CD4-positive, alpha-beta T cell treated with Interleukin-6 at 100 ng/mL for 8 hours (primary cell): ENCODE data around the gene EDRF1.
"Not testable (repeated sequence)": the region's sequence is repeated elsewhere in the genome, so short reads cannot be mapped to it uniquely, and the experiment has no call there.

Source experiments
- DNase-seq: peaks from one replicate; pipeline ENCODE4 v3.0.0-alpha.2; 2020; ENCODE audit warnings: mixed read lengths, low spot score

Gene EDRF1, protein sequence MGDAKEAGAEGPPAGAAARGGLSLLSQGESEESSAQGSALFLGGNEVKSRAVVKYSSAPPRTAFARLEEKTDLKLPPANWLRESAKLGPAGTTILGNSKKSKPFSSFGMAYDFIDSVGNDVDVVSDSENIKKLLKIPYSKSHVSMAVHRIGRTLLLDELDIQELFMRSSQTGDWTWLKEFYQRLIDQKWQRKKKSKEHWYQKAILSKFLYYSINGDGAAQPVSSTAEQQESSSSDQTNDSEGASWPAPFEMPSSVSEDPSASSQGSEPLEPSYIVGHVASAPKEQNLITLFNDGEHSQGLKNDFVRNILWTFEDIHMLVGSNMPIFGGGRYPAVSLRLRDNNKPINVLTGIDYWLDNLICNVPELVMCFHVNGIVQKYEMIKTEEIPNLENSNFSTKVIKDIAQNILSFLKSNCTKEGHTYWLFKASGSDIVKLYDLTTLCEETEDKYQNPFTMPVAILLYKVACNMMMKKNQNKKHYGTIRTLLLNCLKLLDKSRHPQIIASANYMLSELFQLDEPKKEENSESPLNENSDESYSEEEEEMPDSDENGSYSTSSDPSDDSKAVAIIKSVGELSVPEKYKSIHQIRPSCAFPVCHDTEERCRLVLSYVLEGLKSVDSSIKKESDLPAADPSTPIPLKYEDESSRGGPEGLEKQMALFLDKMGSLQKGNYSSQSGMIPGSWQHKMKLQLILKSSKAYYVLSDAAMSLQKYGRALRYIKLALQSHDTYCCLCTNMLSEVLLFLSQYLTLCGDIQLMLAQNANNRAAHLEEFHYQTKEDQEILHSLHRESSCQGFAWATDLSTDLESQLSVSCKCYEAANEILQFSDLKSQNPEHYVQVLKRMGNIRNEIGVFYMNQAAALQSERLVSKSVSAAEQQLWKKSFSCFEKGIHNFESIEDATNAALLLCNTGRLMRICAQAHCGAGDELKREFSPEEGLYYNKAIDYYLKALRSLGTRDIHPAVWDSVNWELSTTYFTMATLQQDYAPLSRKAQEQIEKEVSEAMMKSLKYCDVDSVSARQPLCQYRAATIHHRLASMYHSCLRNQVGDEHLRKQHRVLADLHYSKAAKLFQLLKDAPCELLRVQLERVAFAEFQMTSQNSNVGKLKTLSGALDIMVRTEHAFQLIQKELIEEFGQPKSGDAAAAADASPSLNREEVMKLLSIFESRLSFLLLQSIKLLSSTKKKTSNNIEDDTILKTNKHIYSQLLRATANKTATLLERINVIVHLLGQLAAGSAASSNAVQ

DNA sequence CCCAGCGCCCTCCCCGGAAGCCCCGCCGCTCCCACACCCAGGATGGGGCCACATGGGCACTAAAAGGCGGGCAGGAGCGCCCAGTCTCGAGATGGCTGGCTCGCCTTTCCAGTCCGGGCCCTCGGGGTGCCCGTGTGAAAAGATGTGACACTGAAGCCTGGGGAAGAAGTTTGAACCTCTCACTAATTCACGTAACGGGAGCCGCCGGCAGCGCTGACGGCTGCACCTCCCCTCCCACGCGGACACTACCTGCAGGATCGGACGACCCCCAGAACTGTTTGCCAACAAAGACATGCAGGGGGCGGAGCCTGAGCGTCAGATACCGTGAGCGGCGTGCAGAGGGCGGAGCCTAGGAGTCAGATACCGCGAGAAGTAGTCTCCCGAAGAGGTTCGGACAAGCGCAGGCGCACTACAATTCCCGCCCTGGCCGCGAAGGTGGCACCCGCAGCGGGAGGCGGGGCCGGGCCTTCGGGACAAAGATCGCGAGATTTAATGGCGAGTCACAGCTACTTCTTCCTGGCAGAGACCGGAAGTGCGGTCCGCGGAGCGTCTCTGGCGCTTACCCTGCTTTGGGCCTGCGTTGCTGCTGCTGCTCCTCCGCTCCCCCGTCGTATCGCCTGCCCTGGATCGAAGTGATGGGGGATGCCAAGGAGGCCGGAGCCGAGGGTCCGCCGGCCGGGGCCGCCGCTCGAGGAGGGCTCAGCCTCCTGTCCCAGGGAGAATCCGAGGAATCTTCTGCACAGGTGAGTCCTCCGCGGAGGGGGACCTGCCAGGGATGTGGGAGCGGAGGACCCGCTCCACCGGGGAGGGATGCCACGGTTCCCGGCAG, at the start of gene EDRF1:
Gene EDRF1 (plus strand): TSS at position 537 of the 829 bp plus-strand sequence. CDS start 99 bp downstream, at position 636.
- peak; percentile 99 for DNase-seq

DNA sequence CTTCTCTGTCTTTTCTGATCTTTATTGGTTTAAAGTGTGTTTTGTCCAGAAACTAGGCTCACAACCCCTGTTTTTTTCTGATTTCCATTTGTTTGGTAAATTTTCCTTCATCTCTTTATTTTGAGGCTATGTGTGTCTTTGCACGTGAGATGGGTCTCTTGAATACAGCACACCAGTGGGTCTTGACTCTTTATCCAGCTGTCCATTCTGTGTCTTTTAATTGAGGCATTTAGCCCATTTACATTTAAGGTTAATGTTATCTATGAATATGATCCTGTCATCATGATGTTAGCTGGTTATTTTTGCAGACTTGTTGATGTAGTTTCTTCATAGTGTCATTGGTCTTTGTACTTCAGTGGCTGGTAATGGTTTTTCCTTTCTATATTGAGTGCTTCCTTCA, 46.6 kb upstream of the EDRF1 start:
- no peak for DNase-seq

DNA sequence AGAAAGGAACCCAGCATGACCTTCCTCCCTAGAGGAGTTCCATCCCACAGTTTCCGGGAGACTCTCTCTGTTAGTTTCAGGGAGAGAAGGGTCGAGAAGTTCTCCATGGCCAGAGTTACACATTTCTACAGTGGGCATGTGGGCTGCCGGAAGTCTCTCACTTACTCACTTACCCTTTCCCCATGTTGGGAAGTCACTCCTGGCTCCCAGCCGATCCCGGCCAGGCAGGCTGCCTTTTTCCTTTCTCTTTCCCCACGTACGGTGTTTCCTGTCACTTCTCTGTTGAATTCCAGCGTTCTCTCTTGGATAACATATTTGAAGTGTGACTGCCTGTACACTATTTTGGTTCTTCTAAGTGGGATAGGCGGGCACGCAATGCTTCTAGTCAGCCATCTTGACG, 40.1 kb upstream of the EDRF1 start:
- DNase-seq = no peak

DNA sequence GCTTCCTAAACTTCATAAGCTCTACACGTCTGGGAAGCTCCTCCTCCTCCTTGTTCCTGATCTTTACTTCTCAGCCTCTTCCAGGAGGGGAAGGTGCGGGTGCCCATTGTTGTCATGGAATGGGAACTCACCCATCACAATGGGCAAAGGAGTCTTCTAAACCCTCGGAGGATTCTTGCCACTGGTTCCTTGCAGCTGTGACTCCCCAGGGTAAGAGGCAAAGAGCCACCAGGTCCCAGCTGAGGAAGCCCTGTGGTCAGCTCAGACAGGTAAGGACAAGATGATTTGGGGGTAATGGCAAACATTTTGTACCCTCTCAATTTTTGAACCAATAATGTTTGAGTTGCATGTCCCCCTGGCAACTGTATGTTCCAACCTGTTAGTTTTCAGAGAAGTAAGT, 36.4 kb upstream of the EDRF1 start, which contains the start of gene TEX36:
Gene TEX36 (minus strand): TSS at position 101 of the 400 bp plus-strand sequence. CDS start 174 bp downstream, outside the sequence.
- no peak for DNase-seq

DNA sequence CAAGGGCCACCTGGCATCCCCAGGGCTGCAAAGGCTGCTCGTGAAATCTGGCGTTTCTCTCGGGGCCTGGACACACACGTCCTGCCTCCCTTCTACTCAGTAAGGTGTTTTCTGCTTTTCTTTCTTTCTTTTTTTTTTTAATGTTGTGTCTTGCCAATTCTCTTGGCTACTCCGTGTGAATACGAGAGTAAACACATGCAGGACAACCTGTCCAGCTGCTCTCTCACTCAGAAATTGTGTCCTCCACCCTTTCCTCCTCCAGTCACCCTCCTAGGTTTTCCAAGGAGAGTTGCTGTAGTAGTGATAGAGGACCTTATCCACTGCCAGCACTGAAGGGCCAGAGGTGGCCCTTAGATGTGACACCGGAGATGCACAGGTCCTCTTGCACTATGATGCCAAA, 35.7 kb upstream of the EDRF1 start:
- no peak for DNase-seq

DNA sequence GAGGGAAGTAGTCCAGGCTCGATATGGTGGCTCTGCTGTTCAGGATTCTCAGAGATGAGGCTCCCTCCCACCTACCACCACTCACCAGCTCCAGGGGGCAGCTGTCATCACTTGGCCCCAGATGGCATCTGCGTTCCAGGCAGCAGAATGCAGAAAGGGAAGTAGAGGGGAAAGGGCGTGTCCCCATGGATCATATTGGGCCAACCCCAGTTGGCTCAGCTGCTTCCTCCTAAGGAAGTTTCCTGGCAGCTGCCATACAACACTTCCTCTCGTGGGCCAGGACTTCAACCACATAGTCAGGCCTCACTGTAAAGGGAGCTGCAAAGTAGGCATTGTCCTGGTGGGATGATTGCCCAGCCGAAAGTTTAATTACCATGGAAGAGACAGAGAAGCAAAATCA, 34.9 kb upstream of the EDRF1 start:
- DNase-seq = no peak

DNA sequence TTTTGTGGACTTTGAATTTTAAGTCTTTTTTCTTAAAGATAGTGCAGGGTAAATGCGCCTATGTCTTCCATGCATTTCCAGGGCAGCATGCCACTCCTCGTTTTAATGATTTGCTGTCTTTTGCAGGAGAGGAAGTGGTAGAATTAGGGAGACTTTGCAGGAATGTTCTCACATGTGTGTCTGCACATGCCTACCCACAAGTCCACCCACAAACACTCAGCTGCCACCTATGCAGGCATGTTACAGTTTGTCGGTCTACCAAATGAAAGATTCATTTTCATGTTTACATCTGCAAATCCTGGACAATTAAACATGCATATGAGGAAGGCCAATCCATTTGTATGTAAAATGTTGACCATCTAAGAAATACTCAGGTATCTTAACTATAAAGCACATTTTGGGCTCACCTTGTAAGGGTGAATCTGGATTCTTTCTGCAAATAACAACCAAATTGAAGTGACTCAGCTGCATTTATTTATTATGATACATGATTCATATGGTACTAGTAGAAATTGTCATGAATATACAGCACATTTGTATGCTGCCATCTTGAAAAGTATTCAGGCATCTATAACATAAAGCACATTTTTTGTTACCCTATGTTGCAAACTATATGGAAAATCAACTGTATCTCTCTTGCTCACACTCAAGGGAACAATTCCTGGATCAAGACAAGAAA, 31.9 kb upstream of the EDRF1 start:
- DNase-seq = no peak

DNA sequence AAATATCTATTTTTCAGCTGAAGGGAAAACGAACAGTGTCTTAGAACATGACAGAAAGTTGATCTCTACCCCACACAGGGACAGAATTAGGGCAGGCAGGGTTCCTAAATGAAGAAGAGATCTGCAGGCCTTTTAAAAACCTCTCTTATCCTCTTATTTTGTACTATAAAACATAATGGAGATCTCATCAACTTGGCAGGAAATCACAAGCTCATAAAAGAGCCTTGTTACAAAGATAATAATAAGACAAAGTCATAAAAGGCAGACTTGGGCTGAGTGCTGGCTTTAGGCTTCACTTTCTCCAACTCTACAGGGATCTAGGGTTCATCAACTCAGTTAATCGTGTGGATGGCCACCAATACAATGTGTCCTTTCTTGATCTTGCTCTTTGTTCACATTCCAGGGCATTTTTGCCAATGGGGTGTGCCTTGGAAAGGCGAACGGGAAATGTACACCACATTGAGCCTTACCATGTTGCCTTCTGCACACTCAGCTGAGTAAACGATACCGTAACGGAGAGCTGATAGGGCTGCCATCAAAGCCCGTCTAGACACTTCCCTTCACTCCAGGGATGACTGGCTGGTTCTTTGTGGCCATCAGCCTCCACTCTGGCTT, 29.4 kb upstream of the EDRF1 start:
- no peak for DNase-seq

DNA sequence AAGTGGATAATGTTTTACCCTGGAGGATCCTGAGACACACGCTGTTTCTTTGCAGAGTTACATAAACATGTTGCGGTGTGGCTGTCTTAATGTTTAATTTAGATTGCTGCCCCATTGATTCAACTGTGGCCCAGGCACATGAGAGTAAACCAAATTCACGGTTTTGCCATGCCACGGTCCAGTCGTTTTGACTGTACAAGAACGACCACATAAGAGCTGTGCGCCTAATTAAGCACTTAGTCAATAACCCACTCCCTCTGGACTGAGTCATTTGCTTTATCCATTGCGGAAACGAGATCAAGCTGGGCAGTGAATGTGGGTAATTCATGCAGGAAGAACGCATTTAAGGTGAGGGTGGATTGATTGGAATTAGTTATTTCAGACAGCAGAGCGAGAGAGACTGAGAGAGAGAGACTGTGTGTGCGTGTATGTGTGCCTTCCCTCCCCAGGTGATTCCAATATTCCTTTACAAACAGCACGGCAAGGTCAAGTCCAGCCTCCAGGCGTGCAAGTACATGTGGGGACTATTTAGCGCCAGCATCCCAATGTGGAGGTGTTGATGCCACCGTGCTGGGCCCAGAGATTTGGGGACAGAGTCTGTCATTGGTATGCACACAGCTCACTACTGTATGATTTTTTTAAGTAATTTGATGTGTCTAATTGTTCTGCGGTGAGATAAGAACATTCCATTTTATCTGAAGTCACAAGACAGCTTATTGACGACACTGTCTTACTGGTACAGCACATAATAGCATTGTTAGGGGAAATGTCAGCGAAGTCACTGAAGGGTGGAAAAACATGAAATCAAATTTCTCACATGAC, 28.1 kb upstream of the EDRF1 start:
- DNase-seq = no peak

DNA sequence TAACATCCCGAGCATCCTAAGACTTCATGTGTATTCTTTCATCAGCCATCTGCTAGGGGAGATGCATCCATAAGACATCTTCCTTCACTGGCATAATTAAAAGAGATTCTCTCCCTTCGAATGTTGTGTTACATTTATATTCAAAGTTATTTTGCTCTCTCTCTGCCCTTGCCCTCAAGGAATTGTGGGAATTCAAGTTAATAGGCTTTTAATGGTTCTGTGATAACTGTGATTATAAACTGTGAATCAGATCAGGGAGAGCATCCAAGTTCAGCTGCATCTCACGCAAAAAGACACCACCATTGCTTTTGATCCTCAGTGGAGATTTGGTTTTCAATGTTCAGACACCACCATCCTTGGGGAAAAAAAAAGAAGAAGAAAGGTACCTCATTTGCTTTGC, 27.3 kb upstream of the EDRF1 start:
- no peak for DNase-seq

DNA sequence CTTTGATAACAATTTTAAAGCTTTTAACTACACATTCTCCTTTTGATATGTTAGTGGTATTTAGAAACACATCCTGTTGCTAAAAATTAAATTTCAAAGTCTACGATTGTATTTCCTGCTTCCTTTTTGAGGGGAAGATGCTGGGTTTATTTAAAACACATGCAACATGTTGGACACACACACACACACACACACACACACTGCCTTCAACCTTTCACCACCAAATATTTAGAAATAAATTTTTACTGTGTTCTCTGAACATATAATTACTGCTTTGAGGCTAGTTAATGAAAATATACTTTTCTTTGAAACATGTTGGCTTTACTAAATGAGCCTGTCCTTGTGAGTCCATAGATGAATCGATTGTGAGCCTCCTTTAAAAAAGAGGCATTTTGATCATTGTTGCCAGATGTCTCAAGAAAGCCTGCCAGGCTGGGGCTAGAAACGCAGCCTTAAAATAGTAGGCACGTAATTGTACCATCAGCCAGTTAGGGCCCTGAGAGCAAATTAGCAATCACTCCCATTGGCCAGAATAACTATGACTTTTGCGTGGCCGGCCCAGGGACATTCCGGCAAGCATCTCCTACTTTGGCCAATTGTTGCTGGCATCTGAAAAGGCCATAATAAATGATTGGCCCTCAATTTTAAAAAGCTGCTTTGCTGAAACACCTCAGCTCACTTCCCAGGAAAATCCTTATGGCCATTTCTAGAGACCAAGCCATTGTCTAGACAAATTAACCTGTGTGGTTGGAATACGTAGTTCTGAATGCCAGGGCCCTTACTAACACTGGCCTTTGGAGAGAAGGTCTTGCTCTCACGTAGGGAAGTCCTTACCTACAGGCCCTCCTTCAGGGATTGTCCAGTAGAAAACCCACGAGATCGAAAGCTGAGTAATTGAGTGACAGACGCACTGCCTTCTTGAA, 26.6 kb upstream of the EDRF1 start:
- no peak for DNase-seq

DNA sequence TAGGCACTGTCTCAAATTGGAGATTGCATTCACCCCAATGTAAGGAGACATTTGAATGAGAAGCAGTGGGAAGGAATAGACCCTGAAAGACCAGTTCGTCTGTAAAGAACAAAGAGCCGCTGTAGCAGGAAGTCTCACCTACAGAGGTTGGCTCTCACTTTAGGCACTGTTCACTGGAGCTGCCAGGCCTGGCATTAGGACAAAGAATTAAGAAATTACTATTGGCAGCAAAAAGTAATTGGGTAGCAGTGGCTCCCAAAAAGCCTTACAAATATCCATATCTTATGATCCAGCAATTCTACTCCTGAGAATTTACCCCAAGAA, 26.0 kb upstream of the EDRF1 start:
- DNase-seq = no peak

DNA sequence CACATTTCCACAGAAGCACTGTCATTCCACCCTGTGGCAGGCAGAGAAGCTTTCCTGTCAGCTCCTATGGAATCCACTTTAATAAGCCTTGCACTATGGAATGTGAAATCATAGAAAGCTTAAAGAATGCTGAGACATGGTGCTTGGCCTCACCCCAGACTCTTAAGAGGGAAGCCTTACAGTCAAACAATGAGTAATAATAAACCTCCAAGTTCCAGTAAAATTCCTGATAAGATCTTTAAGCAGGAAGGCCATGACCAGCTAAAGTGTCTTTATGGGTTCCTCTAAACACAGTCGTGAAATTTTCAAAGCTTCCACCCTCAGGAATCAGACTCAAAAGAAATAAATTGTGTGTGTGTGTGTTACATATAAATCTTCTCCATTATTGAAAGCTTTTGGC, 24.6 kb upstream of the EDRF1 start:
- no peak for DNase-seq

DNA sequence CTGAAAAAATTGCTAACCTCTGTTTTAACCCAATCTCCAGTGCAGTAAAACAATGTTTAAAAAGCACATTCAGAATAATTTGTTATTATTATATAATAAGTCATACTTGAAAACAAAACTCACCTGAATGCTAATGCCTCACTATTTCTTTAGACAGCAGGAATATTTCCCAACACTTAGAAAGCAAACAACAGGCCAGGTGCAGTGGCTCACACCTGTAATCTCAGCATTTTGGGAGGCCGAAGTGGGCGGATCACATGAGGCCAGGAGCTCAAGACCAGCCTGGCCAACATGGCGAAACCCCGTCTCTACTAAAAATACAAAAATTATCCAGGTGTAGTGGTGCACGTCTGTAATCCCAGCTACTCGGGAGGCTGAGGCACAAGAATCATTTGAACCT, 22.6 kb upstream of the EDRF1 start:
- not testable (repeated sequence) for DNase-seq

DNA sequence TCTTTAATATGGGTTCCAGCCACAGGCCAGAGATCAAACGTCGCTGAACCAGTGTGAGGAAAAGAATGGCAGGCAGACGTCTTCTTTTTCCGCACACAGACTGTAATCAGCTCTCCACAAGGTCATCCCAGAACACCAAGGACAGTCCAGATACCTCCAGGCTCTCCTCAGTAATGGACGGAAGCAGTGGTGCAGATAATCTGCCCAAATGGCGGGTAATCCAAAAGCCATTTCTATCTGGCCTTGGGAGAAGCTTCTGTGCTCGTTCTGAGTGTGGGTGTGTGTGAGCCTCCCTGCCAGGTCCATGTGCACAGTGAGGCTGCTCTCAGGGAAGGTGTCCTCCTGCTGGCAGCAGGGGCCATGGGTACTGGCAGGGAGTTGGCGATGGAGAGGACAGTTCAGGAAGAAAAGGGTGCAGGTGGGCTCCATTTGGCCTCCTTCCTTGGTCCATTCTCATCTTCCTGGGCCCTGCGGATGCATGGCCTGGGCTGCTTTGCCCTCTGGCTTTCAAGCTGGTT, 21.0 kb upstream of the EDRF1 start:
- DNase-seq = no peak

DNA sequence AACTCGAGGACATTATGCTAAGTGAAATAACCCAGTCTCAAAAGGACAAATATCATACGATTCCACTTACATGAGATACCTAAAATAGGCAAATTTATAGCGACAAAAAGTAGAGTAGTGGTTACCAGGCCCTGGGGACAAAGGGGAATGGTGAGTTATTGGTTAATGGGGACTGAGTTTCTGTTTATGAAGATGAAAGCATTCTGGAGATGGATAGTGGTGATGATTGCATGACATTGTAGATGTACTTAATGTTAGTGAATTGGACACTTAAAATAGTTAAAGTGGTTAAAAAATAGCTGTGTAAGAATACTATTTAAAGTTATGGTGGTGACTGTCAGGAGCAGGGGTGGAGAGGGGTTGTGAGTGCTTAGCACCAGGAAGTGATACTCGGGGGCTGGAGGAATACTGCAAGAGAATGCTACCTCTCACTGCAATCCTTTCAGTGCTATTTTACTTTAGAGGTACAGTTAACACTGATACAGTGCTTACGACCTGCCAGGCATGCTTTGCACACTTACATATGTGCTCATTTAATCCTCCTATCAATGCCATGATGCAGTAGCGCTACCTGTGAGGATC, 19.9 kb upstream of the EDRF1 start:
- DNase-seq = no peak

DNA sequence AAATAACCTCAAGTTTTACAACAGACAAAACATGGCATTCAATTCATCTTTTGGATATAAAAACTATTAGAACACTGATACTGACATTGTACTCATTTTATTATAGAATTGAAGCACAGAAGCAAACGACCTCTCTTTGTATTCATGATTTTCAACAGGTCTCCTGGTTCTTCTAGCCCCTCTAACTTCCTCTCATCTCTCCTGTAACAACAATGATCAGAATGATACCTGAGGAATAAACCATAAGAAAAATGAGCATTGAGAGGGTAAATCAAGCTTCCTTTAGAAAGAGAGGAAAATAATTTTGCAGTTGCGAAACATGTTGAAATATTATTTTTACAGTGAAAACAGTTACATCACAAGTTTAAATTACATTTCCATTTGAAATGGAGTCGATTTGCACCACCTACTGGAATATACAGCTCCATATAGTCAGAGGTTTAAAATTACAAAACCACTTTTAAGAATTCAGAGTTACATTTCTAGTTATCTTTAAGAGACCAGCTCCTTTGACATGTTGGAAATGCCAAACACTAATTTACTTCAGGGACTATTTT, 19.1 kb upstream of the EDRF1 start:
- no peak for DNase-seq
